GM19035 (cell line): Measurements from ENCODE around the gene ACTR6.

ENCODE experiments used
- ATAC-seq: cut with Tn5 transposase; IDR thresholded peaks from one replicate; pipeline ENCODE4 v1.9.1; 2021; ENCODE audit not compliant: unreplicated experiment

The ACTR6 gene

DNA sequence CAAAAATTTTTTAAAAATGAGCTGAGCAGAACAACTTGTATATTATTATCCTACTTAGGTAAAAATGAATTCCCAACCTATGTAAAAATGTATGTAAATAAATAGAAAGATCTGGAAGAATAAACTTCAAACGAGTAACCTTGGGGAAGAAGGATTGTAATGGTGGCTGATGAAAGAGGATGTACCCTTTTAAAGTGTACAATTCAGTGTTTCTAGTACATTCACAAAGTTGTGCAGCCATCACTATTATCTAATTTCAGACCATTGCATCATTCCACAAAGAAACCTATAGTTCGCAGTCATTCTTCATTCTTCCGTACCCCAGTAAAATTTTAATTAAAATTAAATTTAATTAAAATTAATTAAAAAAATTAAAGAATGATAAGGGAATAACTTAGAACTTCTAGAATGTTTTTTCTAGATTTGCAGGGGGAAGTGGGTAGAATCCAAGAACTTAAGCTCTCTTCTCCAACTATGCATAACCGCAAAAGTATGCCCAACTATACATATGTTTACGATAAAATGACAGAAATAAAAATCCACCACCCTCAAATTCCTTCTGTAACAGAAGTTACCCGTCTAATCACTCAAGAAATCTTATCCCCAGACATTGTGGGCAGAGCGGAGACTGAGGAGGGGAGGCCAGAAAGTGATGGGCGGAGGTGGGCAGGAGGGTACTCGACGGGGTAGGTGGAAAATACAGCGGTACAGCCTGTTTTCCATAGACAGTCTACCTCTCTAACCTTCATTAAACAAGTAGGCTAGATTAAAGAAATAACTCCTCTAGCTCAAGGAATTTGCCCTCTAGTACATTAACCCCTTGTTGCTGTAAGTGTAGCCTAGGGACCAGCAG, 65.3 kb downstream of the ACTR6 start:
- ATAC-seq = peak; percentile 19

DNA sequence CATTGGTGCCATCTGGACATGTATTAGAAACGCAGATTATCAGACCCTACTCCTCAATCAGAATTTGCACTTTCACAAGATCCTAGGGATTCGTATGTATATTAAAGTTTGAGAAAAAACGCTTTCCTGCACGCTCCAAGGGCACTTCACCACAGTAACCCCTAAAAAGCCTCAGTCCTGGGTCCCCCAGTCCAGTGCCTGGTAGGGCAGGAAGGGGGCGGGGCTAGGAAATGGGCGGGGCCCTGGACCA, 65.9 kb downstream of the ACTR6 start:
- peak; percentile 89 for ATAC-seq

- ATAC-seq = peak; percentile 90
Measured at GRCh38 chr12:100266835-100267602, 66.4 kb downstream of the ACTR6 start, which contains the start of the genes DEPDC4 and SCYL2. Gene DEPDC4, minus strand, starts transcription at chr12:100267079. Its CDS starts 3 bp downstream, at chr12:100267076. Gene SCYL2, plus strand, starts transcription at chr12:100267177. Its CDS starts 15,794 bp downstream, at chr12:100282971.

DNA sequence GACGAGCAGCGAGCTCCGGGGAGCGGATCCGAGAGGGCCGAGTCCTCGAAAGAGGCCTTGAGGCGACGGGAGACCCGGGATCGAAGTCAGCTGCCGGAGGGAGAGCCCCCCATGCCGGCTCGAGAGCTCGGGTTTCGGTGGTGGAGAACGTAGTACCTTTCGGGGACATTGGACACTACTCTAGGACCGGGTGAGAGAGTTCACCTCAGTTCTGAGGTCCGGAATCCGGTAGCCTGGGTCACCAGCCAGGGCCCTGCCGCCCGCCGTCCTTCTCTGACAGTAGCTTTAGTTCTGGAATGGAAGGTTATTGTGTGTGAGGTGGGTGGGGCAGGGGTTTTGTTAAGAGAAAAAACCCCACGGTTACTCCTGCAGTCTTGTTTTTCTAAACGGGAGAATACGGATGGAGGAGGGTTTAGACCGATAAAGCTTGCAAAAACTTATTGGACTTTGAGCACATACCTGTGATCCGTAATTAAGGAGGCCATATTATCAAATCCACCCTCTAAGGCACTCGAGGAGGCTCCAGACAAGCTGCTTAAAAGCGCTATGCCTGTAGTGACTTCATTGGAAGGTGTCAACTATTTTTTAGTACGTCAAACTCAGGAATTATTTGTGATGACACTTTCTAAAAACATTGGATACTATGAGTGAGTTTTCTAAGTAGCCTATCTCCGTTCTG, 67.1 kb downstream of the ACTR6 start:
- peak; percentile 16 for ATAC-seq

DNA sequence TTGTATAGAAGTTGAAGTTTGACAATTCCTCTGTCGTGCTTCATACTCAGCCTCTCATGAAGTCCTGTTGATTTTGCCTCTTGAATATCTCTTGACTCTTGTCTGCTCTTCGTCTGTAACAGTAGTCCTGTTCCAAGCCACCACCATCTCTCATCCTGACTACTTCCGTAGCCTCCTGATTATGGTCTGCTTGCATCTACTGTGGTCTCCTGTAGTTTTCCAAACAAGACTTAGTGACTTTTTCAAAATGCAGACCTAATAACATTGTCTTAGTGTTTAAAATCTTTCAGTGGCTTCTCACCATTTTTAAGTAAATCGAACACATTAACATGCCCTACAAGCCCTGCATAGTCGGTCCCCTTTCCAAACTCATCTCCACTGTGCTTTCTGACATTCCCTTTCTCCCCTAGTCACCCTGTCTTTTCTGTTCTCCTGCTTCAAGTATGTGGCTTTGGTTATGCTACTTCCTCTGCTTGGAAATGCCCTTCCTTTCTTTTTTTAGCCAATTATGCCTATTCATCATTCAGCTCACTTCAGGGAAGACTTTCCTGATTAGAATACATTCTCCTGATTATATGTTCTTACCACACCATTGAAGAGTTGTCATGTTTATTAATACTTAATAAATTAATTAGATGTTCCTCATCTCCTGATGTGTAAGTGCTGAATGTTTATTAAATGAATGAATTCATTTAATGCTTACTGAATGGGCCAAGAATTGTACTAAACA, 68.4 kb downstream of the ACTR6 start:
- no peak for ATAC-seq

GRCh38 chr12:100273782-100274181, 73.2 kb downstream of the ACTR6 start:
- no peak for ATAC-seq
